HG03521 (cell line): ENCODE results near the gene PODNL1.

ENCODE experiments used
- ATAC-seq: cut with Tn5 transposase; IDR thresholded peaks from one replicate; pipeline ENCODE4 v1.9.1; 2021; ENCODE audit warnings: mild to moderate bottlenecking, moderate library complexity; ENCODE audit not compliant: unreplicated experiment

Gene PODNL1

DNA sequence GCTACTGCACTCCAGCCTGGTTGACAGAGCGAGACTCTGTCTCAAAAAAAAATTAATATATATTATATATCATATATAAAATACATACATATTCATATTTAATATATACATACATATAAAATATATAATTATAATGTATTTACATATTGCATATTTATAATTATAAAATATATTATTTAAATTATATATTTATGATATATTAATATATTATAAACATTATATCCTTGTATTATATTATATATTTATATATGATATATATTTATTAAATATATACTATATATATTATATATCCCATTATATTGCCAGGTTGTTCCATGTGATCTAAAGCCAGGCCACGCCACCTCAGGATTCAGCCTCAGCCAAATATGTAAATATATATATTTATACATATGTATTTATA lies 42.0 kb downstream of the PODNL1 start:
- no peak for ATAC-seq

DNA sequence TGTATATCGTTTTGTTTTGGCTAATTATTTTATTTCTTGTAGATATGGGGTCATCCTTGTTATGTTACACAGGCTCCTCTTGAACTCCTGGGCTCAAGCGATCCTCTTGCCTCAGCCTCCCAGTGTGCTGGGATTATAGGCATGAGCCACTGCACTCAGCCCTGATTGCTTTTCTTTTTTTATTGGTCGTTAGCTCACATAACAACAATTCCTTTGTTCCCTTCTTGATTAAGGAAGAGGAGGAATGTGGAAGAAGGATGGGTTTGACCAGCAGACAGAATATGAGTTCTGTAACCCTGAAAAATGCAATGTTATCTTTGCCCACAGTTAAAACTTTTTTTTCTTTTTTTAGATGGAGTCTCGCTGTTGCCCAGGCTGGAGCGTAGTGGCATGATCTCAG lies 43.7 kb downstream of the PODNL1 start:
- ATAC-seq, result no peak

GRCh38 chr19:13892870-13893269 lies 45.3 kb downstream of the PODNL1 start:
- no peak for ATAC-seq

DNA sequence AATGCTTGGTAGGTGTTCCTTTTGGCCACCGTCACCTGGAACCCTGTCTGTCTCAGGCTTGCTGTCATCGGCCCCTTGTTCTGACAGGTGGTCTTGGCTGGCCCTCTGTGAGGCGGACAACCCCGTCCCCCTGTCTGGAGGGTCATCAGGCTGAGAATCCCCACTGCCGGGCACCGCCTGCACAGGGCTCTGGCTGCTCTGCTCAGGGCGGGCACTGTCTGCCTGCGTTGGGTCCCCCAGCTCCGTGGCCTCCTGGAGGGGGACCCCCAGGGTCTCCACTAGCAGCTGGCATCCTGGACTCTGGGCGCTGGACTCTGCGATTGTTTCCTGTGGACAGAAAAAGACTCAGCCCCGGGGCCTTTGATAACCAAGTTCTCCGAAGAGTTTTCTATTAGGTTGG lies 48.1 kb downstream of the PODNL1 start:
- no peak for ATAC-seq

DNA sequence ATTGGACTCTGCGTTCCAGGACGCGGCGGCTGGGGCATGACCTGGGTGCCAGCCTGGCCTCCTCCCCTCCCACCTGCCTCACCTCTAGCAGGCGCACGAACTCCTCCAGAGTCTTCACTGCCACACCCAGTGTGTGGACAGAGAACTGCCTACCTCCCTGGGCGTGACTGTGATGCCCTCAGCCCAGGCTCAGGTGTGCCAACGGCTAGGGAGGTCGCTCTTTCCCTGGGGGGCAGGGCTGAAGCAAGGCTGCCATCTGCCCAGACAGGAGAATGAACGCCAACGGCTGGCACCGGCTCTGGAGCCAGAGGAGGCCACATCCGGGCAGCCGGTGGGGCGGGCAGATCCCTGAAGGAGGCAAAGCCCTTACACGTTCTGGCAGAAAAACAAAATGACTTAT lies 49.9 kb downstream of the PODNL1 start:
- no peak for ATAC-seq

GRCh38 chr19:13887517-13887916 lies 50.7 kb downstream of the PODNL1 start:
- no peak for ATAC-seq

GRCh38 chr19:13887018-13887436 lies 51.2 kb downstream of the PODNL1 start:
- no peak for ATAC-seq

DNA sequence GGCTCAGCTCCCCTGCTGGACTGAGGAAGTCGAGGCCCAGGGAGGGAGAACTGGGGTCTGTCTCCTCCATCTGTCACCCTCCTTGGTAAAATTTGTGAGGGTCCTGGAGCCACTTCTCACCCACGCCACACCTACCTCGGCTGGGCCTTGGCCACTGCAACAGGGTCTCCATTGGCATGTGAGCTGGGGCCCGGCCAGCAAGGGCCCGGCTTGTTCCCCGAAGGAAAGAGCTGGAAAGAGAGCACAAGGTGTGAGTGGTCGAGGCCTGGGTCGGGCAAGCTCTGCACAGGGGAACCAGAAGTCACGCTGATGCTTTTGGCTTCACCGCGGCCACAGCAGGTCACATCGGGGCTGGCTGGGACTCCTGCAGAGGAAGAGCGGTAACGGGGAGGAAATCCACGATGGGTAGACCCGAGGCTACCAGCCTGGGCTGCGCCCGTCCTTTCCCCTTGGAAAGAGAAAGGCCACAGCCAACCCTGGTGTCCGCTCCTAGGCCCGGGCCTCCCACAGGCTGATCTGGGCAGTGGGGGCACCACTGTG lies 52.3 kb downstream of the PODNL1 start:
- ATAC-seq, result no peak

DNA sequence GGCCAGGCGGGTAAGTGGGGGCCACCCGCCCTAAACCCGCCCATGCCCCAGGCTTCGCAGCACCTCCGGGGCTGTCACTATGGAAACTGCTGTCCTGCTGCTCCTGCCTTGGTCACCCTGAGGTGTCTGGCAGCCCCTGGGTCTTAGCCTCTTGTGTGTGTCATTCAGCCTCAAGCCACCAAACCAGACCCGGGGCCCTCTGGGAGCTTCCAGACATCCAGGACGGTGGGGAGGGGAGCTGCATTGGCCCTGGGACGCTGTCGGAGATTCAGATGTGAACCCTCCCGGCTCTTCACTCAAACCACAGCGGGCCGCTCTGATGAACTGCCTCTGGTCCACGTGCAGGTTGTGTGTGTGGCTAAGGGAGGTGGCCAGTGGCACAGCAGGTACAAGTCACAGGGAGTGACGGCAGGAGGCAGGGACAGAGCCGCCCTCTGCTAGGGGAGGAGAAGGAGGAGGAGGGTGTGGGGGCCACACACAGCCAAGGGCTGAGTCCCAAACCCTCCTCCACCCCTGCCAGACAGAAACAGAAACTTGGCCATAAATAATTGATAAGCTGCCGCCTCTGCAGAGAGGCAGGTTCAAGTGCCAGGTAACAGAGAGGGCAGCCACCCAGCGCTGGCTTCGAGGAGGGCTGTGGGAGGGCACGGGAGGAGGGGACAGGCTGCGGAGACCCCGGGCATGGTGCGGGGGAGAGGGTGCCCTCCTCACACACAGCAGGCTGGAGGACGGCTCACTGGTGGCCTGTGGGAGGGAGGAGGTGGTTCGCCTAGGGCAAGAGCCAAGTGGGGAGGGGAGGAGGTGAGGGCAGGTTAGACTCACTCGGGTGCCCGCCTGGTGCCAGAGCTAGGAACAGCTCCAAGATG lies 53.3 kb downstream of the PODNL1 start:
- ATAC-seq, result no peak

GRCh38 chr19:13883516-13884064 lies 54.6 kb downstream of the PODNL1 start:
- no peak for ATAC-seq

GRCh38 chr19:13882836-13883235 lies 55.4 kb downstream of the PODNL1 start:
- no peak for ATAC-seq

DNA sequence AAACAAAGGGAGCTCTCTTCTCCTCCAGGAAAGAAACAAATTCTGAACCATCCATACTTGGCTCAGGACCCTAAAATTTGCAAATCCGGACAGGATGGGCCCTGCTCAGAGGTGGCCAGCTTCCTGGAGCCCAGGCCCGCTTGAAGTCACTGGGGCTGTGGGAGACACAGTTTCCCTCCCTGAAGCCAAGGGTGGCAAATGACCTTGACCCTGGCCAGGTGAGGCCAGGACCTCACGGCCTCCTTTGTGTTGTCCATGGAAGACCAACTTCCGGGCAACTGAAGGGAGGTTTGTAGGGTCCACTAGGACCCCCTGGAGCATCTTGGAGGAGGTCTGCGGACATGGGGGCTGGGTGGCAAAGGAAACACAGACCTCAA lies 55.8 kb downstream of the PODNL1 start:
- ATAC-seq, result no peak

GRCh38 chr19:13881692-13882418 lies 56.4 kb downstream of the PODNL1 start:
- no peak for ATAC-seq

DNA sequence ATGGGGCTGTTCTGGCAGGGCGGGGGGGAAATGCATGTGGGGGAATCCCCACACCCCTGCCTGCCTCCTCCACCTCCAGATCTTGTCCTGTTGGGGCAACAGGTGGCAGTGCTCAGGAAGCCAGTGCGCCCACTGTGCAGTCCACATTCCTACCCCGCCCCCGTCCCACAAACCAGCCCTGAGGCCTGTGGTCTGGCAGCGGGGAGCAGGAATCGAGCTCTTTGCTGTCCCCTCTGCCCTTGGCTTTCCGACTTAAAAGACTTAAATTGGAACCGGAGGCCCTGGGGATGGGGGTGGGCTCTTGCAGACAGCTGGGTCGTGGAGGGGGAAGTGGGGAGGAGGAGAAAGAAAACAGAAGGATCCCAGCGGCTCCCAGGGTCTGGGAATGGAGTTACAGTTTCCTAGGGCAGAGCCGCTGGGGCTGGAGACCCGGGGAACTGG lies 56.9 kb downstream of the PODNL1 start:
- ATAC-seq, result no peak
